Stimulated activated CD8-positive, alpha-beta memory T cell treated with anti-CD3 and anti-CD28 coated beads, Interleukin-15, amount 100 ng/mL, for 1 hour (primary cell): ENCODE data around the gene NUP214.
"Not testable (repeated sequence)": the region's sequence is repeated elsewhere in the genome, so short reads cannot be mapped to it uniquely, and the experiment has no call there.

Experiments
- DNase-seq: peaks from one replicate; pipeline ENCODE4 v3.0.0-alpha.2; 2020; ENCODE audit warnings: low read depth

The NUP214 gene

DNA sequence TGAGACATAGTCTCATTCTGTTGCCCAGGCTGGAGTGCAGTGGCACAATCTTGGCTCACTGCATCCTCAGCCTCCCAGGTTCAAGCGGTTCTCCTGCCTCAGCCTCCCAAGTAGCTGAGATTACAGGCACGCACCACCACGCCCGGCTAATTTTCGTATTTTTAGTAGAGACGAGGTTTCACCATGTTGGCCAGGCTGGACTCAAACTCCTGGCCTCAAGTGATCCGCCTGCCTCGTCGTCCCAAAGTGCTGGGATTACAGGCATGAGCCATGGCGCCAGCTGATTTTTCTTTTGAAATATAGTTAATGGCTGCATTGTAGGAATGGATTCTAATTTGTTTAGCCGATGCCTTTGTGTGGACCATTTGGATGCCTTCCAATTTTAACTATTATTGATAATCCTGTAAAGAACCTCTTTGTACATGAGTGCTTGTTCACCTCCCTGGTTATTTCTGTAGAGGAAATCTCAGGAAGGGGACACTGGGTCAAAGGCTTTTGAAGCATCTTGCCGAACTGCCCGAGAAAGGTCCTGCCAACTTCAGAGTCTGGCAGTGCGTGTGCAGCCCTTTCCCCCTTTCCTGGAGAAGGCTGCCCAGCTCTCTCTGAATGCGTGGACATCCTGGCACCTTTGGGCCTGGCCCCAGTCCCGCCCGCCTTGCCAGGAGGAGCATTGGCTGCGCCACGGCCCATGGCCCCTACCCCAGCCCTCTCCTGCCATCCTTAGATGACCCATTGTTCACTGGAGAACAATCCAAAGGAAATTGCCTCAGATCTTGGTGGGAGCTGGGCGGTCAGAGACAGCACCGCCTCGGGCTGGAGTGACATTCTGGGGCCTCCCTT lies 8.9 kb upstream of the NUP214 start:
- DNase-seq, result no peak

DNA sequence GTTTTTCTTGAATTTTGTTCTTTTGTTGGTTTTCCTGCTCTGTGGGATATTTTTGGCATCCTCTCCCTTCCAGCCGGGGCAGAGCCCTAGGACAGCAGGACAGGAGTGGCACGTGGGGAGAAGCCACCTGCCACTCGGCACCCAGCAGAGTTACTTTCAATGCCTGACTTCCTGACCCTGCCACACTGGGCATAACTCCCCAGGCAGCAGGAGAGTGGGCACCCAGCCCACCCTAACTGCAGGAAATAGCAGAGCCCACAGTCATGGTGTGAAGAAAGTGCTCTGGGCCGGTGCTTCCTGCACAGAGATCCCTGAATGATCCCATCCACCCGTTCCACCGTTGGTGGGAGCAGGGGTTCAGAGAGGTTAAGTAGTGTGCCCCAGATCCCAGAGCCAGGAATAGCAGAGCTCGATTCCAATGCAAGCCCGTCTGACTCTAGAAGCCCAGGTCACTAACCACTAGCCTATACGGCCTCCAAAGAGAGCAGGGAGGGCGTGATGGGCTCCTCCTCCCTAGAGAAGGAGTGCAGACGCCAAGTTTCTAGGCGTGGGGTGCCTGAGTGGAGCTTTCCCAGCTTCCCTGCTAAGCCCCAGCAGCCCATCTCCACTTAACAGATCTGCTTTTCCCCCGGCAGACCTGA lies 8.1 kb upstream of the NUP214 start:
- no peak for DNase-seq

DNA sequence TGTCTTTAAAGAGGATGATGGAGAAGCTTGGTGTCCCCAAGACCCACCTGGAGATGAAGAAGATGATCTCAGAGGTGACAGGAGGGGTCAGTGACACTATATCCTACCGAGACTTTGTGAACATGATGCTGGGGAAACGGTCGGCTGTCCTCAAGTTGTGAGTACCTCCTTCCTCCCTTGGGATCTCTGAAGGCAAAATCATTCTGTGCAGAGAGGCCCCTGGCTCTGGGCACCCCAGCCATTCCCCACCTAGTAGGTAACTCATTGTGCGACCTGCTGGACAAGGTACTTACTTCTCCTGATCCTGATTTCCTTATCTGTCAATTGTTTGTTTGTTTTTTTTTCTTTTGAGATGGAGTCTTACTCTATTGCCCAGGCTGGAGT lies 7.6 kb upstream of the NUP214 start:
- no peak for DNase-seq

DNA sequence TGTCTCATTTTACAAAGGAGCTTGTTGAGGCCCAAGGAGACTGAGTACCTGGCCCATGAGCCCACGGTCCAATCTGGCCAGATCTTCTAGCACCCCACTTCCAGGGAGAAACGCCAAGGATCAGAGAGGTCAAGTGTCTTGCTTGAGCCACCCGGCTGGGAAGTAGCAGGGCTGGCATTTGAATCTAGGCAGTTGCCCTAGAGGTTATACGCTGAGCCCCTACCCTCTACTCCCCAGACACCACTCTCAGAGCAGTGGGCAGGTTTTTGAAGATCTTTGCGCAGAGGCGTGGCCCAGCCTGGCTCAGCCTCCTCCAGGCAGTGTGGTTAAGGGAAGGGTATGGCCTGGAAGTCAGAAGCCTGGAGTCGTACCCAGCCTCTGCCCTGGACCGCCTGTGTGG lies 5.8 kb upstream of the NUP214 start:
- no peak for DNase-seq

DNA sequence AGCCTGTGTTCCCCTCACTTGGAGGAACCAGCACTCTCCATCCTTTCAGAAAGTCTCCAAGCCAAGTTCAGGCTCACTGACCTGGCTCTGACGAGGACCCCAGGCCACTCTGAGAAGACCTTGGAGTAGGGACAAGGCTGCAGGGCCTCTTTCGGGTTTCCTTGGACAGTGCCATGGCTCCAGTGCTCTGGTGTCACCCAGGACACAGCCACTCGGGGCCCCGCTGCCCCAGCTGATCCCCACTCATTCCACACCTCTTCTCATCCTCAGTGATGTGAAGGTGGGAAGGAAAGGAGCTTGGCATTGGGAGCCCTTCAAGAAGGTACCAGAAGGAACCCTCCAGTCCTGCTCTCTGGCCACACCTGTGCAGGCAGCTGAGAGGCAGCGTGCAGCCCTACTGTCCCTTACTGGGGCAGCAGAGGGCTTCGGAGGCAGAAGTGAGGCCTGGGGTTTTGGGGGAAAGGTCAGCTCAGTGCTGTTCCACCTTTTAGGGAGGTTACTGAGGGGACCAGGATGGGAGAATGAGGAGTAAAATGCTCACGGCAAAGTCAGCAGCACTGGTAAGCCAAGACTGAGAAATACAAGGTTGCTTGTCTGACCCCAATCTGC lies 4.7 kb upstream of the NUP214 start:
- DNase-seq, result no peak

DNA sequence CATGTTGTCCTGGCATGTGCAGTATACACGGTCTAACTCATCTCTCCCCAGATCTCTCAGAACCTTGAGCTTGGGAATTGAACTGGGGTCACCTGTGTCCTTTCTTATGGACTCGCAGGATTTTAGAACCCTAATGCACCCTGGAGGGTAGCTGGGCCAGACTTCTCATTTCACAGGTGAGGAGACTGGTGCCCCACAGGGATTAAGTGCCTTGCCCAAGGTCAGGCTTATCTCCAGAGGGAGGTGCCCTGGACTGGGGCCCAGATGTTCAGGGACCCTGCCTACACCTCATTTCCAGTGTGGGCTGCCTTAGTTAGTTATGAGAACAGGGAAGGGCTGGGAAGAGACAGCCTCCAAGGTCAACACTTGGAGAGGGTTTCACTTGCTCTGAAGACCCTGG lies 4.0 kb upstream of the NUP214 start:
- no peak for DNase-seq

DNA sequence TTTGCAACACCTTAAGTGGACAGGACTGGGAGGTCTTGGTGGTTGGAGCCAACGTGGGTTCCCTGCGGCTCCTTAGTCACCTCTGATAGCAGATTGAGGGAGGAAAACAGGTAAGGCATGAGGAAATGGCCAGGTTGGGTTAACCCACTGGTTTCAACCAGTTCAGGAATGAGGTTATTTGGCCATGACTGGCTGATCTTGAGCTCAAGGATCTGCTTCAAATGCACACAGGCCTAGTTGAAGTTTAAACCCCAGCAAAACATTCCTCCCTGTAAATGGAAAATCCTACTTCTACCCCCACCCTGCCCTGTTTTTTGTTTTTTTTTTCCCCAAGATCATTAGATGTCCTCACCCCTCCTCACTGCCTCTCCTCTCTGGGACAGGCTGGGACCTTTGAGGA lies 3.2 kb upstream of the NUP214 start:
- DNase-seq, result no peak

DNA sequence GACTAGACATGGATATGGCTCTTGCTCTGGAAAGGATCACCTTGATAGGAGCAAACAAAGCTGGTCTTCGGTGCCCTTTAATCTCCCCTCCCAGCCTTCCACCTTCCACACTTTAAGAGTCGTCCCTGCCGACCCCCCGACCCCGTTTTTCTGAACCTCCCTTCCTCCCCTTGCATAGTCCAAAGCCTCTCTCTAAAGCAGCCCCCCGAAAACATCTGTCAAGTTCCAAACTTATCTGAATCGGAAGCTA lies 423 bp upstream of the NUP214 start:
- DNase-seq, result no peak

DNA sequence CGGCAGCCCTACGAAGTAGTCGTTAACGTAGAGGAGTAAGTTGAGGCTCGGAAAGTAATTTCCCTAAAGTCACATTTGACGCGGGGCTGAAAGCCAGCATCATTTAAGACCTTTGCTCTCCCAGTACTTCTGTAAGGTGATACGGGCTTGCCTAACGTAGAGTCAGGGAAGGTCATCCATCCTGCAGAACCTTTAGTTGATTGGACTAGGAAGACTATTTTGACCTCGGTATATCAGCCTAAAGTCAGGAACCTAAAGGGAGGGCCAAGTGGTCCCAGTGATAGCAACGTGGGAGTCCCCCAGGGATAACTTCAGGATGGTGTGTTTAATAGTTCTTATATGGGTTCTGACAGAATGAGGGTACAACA lies 657 bp downstream of the NUP214 start:
- DNase-seq, result no peak

DNA sequence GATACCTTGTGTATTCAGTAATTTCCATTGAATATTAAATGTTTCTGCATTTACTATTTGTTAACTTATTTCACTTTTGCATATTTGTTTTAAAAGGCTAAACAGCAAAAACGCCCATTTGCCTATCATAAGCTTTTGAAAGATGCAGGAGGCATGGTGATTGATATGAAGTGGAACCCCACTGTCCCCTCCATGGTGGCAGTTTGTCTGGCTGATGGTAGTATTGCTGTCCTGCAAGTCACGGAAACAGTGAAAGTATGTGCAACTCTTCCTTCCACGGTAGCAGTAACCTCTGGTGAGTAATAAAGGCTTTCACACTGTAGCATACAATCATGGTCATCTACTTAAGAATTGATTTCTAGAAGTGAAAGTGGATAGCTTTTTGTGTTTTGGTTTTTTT lies 3.8 kb downstream of the NUP214 start:
- no peak for DNase-seq

DNA sequence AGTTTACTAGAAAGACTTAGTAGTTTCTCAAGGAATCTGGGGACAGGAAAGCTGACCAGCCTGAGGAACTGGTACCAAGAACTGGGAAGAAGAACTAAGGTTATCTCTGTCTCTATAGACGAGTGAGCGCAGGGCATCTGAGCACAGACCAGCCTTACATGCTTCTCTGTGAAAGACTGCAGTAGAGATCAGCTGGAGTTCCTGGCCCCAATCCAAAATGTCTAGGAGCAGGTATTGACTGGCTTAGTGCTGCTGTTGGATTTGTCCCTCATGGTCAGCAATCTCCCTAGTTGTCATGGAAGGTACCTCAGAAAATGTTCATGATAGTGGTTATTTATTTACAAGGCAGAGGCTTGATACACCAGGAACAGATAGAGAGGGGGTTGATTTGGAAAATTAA lies 13.3 kb downstream of the NUP214 start:
- DNase-seq, result no peak

DNA sequence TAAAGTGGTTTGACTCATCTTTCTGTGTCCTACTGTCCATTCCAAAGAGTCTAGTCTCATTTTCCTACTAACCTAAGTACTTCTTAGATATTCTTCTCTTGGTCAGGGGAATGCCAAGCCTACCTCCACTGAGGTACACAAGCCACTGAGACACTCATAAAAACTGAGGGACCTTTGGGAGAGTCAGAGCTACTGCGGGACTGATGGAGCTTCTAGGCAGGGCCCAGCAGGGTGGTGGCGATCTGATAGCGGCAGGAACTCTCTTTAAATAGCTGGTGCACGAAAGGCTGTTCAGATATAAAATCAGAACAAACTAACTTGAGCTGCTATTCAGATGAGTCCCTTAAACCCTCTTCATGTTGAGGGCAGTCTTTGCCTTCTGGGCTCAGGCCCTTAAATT lies 14.7 kb downstream of the NUP214 start:
- DNase-seq, result no peak

DNA sequence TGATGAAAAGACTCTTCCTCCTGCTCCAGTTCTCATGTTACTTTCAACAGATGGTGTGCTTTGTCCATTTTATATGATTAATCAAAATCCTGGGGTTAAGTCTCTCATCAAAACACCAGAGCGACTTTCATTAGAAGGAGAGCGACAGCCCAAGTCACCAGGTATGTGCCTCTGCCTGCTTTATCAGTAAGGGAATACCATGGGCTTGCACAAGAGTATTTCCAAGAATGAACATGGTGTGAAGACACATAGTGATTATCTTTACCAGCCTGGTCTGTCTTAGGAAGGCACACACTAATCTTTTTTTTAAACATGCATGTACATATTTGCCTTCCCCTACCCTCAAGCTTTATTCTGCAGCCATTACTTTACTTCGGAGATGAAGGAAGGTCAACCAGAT lies 15.2 kb downstream of the NUP214 start:
- no peak for DNase-seq

DNA sequence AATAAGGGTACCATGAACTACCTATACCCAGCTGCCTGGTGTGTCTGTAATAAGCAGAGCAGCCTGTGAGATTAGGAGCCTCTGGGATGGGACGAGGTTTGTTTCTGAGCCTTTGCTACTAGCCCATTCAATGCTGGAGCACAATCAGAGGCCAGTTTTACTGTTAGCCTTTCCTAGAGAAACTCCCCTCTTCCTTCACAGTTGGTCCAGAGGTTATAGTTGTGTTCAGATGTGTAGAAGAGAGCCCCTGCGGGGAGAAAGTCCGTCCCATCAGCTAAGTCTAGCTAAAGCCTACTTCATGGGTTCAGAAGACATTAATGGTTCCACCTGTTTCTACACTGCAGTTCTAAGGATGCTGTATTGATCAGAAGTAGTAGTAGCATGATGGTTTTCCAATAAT lies 16.8 kb downstream of the NUP214 start:
- DNase-seq, result no peak

DNA sequence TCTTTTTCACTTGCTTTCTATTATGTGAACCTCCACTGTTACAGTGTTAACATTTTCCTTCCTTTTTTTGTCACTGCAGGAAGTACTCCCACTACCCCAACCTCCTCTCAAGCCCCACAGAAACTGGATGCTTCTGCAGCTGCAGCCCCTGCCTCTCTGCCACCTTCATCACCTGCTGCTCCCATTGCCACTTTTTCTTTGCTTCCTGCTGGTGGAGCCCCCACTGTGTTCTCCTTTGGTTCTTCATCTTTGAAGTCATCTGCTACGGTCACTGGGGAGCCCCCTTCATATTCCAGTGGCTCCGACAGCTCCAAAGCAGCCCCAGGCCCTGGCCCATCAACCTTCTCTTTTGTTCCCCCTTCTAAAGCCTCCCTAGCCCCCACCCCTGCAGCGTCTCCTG lies 18.8 kb downstream of the NUP214 start:
- DNase-seq, result no peak

DNA sequence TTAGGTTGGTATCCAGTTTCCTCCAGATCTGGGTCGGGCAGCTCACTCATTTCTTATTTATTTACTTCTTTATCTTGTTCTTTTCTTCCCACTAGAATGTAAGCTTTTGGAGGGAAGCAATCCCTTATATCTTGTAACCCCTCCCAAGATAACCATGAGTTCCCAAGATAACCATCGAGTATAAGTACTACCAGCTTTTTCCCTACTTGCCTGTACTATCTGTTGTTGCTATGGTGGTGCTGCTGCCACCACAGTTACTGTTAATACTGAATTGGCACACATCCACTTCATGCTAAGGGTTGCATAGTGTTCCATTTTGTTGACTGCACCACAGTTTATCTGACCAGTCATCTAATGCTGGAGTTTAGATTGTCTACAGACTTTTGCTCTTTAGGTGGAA lies 19.9 kb downstream of the NUP214 start:
- DNase-seq, result no peak

DNA sequence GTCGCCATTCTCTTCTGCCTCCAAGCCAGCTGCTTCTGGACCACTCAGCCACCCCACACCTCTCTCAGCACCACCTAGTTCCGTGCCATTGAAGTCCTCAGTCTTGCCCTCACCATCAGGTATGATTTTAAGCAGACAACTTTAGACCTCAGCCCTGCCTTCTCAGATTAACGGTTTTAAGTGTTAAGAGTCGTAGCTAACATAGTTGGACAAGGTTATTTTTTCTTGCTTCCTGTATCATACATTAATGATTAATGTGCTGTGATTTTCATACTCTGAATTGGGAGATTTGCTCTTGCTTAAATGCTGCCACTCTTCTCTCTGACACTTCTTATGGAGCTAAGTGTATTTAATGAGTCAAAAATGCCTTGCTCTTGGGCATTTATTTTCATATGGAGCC lies 20.8 kb downstream of the NUP214 start:
- no peak for DNase-seq

DNA sequence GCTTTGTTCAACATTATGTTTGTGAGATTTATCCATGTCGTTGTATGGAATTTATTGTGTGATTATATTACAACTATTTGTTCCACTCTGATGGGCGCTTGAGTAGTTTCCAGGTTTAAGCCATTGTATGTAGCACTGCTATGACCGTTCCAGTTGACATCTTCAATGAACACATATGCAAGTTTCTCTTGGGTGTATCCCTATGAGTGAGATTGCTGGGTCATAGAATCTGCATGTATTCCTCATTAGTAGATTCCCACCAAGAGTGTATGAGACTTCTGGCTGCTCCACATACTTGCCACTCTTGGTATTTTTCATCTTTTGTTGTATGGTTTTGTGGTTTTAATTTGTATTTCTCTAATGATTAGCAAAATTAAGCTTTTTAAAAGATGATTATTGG lies 22.9 kb downstream of the NUP214 start:
- DNase-seq, result no peak

DNA sequence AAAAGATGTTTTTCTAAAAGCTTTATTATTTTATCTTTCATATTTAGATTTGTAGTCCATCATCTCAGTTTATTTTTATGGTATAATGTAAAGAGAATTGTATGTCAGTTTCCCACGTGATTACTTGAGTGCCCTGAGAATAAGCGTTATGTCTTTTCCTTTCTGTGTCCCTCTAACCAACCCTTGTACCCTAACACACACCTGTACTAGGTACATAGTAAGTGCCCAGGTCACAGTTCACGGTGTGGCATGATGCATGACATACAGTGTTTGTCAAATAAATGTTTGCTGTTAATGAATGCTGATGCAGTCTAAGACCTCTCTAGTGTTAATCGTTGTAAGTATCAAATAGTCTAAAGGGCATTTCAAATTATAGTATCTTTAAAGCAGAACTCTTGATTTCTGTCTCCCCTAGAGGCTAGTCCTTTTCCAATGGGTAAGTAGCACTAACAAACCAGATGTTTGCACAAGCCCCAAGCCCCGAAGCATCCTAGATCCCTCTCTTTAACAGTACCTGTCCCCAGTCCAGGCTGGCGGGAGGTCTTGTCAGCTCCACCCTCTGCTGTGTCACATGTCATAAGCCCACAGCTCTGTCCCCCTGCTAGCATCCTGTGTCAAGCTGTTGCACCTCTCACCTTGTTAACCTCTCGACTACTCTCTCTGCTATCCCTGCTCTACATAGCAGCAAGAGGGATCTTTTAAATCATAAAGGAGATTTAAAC lies 23.7 kb downstream of the NUP214 start:
- DNase-seq, result no peak

DNA sequence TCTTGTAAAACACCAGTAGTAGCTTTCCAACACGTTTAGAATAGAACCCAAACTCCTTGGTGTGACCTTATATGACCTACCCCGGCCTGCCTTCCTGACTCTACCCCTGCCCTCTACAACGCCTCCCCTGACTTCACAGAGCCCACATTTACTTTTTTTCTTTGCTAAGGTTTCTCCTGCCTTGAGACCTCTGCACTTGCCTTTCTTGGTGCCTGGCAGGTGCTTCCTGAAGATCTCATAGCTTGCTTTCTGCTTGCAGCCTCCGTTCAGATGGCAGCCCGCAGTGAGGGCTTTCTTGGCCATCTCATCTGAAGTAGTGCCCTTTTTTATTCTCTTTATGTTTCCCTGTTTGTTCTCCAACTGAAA lies 24.3 kb downstream of the NUP214 start:
- DNase-seq, result no peak

DNA sequence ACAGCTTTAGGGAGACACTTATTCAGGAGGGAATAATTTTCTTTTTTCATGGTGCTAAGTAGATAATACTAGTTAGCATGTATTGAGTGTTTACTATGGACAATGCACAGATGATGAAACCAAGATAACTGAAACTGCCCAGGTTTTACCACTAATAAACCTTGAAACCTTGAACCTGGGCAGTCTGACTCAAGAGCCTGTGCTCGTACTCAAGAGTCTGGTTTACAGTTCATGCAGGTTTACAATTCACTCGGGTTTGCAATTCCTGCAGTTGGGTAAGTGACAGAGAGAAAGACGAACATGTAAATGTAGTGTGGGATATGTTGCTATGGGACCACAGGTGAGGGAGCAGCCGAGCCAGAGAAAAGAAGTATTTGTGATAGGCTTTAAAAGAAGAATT lies 28.2 kb downstream of the NUP214 start:
- no peak for DNase-seq

DNA sequence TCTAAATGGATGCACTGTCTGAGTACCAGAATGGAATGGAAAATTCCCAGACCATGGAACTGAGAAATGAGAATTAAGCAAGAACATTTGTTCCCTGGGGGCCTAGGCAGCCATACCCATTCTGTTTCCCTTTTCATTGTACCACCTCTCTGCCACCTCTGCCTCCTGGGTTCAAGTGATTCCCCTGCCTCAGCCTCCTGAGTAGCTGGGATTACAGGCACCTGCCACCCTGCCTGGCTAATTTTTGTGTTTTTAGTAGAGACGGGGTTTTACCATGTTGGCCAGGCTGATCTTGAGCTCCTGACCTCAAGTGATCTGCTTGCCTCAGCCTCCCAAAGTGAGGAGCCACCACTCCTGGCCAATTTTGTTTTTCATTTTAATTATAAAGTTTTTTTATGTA lies 33.3 kb downstream of the NUP214 start:
- not testable (repeated sequence) for DNase-seq

DNA sequence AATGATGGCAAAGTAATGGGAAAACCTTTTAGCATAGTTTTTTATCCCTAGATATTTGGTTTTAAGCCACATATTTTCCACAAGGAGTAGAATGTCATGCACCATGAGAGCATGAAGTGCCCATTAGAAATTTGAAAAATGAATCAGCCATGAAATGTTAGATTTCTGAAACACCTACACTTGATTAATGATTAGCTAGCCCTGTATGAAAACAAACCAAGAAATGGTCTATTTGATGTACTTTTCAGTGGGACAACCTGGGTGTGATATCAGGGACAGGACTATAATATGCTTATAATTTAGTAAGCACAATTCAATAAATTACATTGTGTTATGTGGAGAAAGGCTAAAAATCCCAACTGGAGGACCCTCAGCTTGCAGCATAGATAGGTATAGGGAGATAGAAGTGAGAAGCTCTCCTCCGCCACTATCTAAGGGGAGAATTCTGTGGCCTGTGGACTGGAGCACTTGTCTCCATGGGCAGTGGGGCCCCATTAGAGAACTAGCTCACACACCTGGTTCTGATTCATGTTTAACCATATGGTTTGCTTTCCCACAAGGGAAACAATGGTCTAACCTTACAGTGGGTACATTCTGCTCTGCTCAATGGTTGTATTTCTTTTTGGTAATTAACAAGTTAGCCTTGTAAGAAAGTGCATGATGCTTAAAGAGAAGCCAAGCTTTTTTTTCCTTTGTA lies 35.2 kb downstream of the NUP214 start:
- no peak for DNase-seq
